Measurements from ENCODE around the gene GCGR. TPM values are rescaled to one million over a fixed set of nuclear protein-coding genes. Genes with fewer than 3 reads are reported as not detected.

Gene GCGR
- total and polyA plus RNA-seq, 3 donors from 2014 or later, result 0.88 to 1.5 (median 1.3) TPM

GRCh38 chr17:81811705-81812570, 8.0 kb downstream of the GCGR start:
- intact Hi-C loops (cut with DNase I; ENCODE audit: low total_unique reads), result no loop called here
- no peak for DNase-seq
- no peak overlapping the region for H3K27ac ChIP-seq
- H3K36me3 ChIP-seq (ENCODE audit: low read depth, missing control alignments), result no peaks in the 10 kb centered on the region
- H3K4me3 ChIP-seq, result no peak overlapping the region
- H3K4me1 ChIP-seq, result no peaks in the 10 kb centered on the region
- no peaks in the 10 kb centered on the region for H3K27me3 ChIP-seq
- no peaks in the 10 kb centered on the region for H3K9me3 ChIP-seq
- TF ChIP-seq, protein P1, sequence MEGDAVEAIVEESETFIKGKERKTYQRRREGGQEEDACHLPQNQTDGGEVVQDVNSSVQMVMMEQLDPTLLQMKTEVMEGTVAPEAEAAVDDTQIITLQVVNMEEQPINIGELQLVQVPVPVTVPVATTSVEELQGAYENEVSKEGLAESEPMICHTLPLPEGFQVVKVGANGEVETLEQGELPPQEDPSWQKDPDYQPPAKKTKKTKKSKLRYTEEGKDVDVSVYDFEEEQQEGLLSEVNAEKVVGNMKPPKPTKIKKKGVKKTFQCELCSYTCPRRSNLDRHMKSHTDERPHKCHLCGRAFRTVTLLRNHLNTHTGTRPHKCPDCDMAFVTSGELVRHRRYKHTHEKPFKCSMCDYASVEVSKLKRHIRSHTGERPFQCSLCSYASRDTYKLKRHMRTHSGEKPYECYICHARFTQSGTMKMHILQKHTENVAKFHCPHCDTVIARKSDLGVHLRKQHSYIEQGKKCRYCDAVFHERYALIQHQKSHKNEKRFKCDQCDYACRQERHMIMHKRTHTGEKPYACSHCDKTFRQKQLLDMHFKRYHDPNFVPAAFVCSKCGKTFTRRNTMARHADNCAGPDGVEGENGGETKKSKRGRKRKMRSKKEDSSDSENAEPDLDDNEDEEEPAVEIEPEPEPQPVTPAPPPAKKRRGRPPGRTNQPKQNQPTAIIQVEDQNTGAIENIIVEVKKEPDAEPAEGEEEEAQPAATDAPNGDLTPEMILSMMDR (IDR thresholded peaks at IDR 0.05), result no peak
- WGBS, 2 donors, result 78 to 86% methylated on average over 5 to 24 of the region's 24 CpGs

DNA sequence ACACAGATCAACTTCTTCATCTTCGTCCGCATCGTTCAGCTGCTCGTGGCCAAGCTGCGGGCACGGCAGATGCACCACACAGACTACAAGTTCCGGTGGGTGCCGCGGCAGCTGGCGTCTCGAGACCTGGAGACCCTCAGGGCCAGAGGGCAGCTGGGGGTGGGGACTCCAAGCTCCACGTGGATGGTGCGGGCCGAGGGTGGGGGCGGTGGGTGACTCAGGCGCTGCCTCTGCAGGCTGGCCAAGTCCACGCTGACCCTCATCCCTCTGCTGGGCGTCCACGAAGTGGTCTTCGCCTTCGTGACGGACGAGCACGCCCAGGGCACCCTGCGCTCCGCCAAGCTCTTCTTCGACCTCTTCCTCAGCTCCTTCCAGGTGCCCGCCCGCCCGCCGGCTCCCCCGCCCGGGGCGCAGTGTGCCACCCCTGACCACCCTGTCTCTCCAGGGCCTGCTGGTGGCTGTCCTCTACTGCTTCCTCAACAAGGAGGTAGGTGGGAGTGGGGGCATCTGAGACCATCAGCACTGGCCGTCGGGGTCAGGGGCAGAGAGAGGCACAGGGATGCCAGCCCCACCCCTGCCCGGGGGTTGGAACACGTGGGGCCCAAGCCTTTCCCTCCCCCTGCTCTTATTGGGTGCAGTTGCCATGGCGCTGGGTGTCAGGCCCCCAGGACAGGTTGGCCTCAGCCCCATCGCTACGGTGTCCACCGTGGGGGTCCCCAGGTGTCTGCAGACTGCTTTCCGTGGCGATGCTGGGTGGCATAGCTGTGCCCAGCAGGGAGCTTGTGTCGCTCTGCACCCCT, 8.8 kb downstream of the GCGR start:
- H3K9me3 ChIP-seq, result no peaks in the 10 kb centered on the region
- H3K36me3 ChIP-seq (ENCODE audit: low read depth, missing control alignments), result no peaks in the 10 kb centered on the region
- no peak for DNase-seq
- no peak overlapping the region for H3K4me3 ChIP-seq
- intact Hi-C loops (cut with DNase I; ENCODE audit: low total_unique reads), result no loop called here
- H3K27ac ChIP-seq, result no peak overlapping the region
- H3K4me1 ChIP-seq, result no peaks in the 10 kb centered on the region
- TF ChIP-seq, protein P1 (IDR thresholded peaks at IDR 0.05), result no peak
- no peak for TF ChIP-seq POLR2A (IDR thresholded peaks at IDR 0.05)
- WGBS, 2 donors, result 80 to 86% methylated on average over 24 to 43 of the region's 45 CpGs
- H3K27me3 ChIP-seq, result no peaks in the 10 kb centered on the region

- intact Hi-C loops (cut with DNase I; ENCODE audit: low total_unique reads), result no loop called here
- Histone ChIP-seq H3K36me3 (ENCODE audit: low read depth, missing control alignments) (no peaks in the 10 kb centered on the region), H3K4me3 (no peak overlapping the region), H3K27ac (no peak overlapping the region), H3K9me3 (no peaks in the 10 kb centered on the region), H3K4me1 (no peaks in the 10 kb centered on the region), H3K27me3 (no peaks in the 10 kb centered on the region)
- WGBS, 2 donors, result 87 to 100% methylated on average over 2 to 15 of the region's 15 CpGs
- TF ChIP-seq POLR2A (IDR thresholded peaks at IDR 0.05), result no peak
- TF ChIP-seq, protein P1 (IDR thresholded peaks at IDR 0.05), result no peak
- no peak for DNase-seq
Observed at GRCh38 chr17:81813371-81813684, 9.4 kb downstream of the GCGR start.

- Histone ChIP-seq H3K4me3 (no peak overlapping the region), H3K27me3 (no peaks in the 10 kb centered on the region), H3K9me3 (no peaks in the 10 kb centered on the region), H3K36me3 (ENCODE audit: low read depth, missing control alignments) (no peaks in the 10 kb centered on the region), H3K4me1 (no peaks in the 10 kb centered on the region), H3K27ac (no peak overlapping the region)
- intact Hi-C loops (cut with DNase I; ENCODE audit: low total_unique reads), result no loop called here
- WGBS, 2 donors, result 89 to 93% methylated on average over 34 to 41 of the region's 41 CpGs
- no peak for DNase-seq
- TF ChIP-seq, protein P1 (IDR thresholded peaks at IDR 0.05), result no peak
- no peak for TF ChIP-seq POLR2A (IDR thresholded peaks at IDR 0.05)
Observed at GRCh38 chr17:81813861-81814683, 10.1 kb downstream of the GCGR start.

All from testis (tissue), 3 donors.